GM21825 (cell line): ENCODE results near the gene GLTP.

Experiments
- ATAC-seq: cut with Tn5 transposase; IDR thresholded peaks from one replicate; pipeline ENCODE4 v1.9.1; 2021; ENCODE audit warnings: mild to moderate bottlenecking, moderate library complexity; ENCODE audit not compliant: unreplicated experiment

GLTP gene

GRCh38 chr12:109822951-109823411, 57.4 kb downstream of the GLTP start:
- ATAC-seq: no peak

- no peak for ATAC-seq
Observed at GRCh38 chr12:109822416-109822815, 57.9 kb downstream of the GLTP start.

- no peak for ATAC-seq
Observed at GRCh38 chr12:109821968-109822367, 58.4 kb downstream of the GLTP start.

DNA sequence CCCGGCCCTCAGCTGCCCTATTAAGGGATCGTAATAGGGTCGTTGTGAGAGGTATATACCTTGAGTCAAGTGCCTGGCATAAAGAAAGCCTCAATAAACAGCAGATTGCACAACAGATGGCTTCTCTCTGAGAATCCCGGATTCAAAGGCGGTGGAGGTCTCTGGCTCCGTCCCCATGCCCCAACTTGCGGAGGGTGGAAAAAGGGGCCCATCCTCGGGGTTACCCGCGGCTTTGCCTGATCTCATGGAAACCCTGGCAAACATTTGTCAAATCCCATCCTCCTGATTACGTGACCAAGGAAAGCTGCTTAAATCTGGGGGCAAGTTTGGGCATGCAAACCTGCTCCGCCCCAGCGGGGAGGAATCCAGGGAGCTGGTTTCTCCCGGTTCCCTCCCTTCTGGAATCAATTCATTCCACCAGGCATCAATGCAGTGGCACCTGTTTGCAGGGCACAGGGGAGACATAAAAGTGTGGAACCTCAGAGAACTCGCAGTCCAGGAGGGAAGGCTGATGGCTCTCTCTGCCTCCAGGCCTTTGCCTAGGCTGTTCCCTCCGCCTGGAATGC, 59.4 kb downstream of the GLTP start:
- ATAC-seq: no peak

- no peak for ATAC-seq
Observed at GRCh38 chr12:109818905-109819500, 61.3 kb downstream of the GLTP start.

GRCh38 chr12:109818253-109818652, 62.1 kb downstream of the GLTP start:
- ATAC-seq: no peak

GRCh38 chr12:109817627-109818231, 62.6 kb downstream of the GLTP start:
- no peak for ATAC-seq

DNA sequence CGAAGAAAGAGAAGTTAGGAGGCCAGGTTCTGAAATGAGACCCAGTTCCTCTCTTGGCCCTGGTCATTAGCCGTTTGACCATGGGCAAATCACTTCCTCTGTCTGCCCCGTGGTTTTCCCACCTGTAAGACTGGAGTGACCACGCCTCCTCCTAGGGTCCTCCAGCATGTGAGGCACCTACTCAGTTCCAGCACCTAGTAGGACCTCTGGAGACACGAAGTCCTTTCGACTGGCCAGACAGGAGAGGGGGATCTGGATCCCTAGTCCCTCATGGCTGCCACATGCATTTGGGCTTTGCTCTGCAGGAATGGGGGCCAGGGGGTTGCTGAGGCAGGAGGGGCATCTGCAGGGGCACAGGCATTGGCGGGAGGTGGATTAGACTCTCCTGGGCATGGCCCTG, 63.5 kb downstream of the GLTP start:
- no peak for ATAC-seq

GRCh38 chr12:109815757-109816617, 64.4 kb downstream of the GLTP start:
- ATAC-seq: no peak

DNA sequence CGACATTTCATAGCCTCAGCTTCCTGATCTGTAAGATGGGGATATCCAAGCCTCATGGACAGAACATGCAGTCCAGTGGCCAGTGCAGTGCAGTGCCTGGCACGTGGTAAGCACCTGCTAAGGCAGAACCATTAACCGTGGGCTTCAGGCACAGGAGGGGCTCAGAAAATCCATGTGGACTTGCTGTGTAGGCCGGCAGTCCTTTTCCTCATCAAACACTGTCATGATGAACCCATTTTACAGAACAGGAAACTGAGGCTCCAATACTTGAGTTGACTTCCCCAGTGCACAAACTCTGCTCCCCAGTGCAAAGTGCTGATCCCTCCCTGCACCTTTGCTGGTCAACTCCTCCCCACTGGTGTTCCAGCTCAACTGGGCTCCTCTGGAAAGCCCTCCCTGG, 65.1 kb downstream of the GLTP start:
- no peak for ATAC-seq

DNA sequence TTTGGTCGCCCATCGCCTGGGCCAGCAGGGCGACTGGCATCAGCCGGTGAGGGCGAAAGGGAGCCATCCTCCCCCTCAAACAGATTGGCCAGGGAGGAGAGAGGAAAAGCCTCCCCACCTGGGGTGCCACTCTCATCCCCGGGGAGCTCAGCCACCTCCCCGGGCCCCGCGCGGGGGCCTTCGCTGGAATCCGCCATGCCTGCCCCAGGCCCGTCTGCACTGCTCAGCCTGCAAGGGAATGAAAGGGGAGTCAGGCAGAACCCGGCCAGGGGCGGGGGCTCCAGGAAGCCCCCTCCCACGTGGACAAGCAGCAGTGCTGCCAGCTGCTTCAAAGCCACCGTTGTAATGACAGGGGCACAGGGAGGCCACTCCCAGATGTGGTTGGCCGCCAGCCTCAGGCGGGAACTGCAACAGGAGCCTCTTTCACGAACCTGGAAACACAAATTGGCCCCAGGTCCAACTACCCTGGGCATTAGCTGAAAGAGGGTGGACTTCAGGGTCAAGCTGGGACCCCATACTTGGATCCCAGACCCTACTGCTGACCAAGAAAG, 65.7 kb downstream of the GLTP start:
- no peak for ATAC-seq

- no peak for ATAC-seq
Observed at GRCh38 chr12:109813810-109814416, 66.4 kb downstream of the GLTP start.

- ATAC-seq: no peak
Observed at GRCh38 chr12:109811624-109811995, 68.7 kb downstream of the GLTP start.

DNA sequence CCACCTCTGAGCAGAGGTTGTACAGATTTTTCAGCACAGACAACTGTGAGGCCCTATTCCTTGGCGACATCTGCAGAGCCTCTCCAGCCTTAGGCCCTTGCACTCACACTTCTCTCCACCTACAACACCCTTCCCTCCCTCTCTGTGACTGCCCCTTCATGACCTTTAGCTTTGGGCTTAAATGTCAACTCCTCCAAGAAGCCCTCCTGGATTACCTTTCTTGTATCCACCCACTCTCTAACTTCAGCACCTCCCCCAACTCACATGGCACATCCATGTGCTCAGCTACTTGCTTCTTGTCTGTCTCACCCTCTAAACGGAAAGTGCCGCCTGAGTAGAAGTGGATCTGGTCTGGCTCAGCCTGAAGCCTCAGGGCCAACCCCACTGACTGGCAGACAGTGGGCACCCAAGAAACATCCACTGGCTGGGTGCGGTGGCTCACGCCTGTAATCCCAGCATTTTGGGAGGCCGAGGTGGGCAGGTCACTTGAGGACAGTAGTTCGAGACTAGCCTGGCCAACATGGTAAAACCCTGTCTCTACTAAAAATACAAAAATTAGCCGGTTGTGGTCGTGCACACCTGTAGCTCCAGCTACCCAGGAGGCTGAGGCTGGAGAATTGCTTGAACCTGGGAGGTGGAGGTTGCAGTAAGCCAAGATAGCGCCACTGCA, 69.3 kb downstream of the GLTP start:
- no peak for ATAC-seq

DNA sequence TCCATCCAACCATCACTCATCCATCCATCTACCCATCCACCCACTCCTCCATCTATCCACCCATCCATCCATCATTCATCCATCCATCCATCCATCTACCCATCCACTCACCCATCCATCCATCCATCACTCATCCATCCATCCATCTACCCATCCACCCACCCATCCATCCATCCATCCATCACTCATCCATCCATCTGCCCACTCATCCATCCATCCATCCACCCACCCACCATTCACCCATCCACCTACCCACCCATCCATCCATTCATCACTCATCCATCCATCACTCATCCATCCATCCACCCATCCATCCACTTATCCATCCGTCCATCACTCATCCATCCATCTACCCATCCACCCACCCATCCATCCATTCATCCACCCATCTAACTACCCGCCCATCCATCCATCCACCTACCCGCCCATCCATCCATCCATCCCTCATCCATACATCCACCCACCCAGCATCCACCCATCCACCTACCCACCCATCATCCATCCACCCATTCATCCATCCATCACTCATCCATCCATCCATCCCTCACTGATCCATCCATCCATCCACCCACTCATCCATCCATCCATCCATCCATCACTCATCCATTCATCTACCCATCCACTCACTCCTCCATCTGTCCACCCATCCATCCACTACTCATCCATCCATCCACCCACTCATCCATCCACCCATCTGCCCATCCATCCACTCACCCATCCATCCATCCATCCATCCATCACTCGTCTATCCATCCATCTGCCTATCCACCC, 71.3 kb downstream of the GLTP start:
- no peak for ATAC-seq

DNA sequence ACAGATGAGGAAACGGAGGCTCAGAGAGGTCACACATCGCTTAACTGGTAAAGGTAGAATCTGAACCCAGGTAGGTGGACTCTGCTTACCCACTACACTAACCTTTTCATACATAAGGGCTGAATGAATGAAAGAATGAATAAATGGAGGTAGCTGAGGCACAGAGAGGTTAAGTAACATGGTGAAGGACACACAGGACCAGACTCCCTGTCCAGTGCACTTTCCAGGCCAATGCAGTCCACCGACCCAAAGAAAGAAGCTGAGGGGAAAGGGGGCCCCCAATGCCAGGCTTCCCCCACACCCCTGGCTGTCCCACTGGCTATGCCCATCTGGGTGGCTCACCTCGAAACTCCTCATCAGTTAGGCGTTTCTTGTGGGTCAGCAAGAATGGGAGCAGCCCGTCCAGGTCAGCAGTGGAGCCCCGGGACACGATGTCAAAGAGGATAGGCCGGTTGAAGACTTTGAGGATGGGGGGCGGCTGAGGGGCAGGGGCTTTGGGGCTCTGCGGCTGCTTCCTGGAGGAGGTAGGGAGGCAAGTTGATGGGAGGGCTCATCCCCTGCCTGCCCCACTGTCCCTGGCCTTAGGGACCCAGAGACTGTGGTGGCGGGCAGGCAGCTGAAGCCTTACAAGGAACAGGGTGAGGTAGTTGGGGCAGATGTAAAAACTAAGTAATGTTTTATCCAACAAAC, 72.2 kb downstream of the GLTP start:
- ATAC-seq: no peak

- ATAC-seq: no peak
Observed at GRCh38 chr12:109804820-109805761, 75.2 kb downstream of the GLTP start.

DNA sequence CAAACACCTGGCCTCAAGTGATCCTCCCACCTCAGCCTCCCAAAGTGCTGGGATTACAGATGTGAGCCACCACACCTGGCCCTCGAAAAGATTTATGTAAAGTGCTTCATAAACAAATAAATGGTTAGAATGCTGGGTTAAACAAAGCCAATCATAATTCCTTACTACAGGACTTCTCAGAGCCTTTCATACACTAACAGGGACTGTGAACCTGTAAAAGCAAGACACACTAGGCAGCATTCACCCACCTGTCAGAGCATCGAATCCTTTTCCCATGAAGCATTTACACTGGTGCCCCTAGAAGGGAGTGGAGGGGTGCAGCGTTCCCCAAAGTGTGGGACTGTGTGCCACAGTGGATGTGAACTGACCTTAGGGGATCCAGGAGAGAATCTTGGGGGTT, 76.7 kb downstream of the GLTP start:
- ATAC-seq: no peak
